GM10847 (cell line): ENCODE measurements around the gene CALD1.

Experiments used
- POLR2A ChIP-seq: IDR thresholded peaks from 2 replicates; pipeline ENCODE4 v1.6.1; 2011; ENCODE audit not compliant: insufficient read length; ENCODE audit errors: extremely low read depth

CALD1 gene

DNA sequence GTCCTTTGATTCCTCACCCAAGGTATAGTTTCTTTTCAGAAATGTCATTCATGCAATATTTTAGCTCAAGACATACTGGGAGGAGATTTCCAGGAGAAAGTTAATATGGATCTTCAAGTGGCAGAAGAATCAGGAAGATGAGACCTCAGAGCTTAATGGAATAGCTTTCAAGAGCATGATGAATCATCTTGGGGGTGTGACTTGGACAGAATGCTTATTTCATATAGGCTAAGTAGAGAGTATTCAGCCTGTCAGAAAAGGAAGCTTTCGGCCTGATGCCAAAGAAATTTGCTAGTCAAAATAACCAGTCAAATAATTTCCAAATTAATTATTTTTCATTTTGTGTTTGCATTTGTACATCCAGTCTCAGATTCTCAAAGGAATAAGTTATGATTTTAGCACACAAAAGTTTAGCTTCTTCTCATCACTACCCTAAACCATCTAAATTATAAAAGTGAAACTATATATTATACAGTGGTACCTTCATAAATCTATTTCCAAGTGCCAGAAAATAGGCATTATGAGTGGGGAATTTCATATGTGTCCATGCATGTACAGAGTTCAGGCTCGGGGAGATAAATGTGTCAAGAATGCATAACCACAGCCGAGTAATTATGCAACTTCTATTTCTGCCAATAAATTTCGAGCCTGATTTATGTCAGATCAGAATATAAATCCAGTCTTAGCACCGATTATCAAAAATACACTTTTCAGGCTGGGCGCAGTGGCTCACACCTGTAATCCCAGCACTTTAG, 27.3 kb upstream of the CALD1 start:
- TF ChIP-seq POLR2A: no peak

DNA sequence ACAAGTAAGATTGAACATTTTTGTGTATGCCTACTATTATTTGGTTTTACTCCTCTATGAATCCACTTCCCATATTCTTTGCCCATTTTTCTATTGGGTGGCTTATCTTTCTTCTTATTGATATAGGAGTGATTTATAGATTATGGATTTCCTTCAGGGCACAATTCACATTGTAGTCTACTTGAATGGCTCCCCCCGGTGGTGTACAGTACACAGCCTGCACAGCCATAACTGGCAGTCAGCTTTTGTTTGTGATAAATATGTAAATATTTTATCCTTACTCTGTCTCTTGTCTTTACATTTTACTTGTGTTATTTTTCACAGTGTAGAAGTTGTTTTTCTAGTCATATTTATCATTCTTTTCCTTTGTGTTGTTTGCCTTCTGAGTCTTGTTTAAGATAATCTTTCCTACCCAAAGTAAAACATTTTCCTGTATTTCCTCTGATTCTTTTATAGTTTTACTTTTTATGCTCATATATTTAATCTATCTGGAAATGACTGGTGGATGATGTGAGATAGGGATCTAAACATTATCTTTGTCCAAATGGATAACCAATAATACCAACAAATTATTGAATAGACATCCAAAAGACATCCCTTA, 23.9 kb upstream of the CALD1 start:
- TF ChIP-seq POLR2A: no peak

DNA sequence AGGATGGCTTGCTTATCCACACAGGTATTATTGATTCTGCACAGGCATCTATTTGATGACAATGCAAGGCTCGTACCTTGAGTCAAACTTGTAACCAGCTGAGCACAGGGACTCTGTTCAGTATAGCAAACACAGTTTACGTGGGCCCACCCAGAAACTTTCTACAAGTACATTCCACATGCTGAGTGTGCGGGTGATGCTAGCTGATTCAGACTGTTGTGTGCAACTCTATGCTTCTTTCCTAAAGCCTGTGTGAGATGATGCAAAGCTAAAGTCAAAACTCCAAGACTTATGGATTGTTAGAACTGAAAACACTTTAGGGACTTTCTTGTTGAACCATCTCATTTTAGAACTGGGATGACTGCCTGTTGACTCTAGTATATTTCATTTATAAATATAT, 21.5 kb upstream of the CALD1 start:
- TF ChIP-seq POLR2A: no peak

DNA sequence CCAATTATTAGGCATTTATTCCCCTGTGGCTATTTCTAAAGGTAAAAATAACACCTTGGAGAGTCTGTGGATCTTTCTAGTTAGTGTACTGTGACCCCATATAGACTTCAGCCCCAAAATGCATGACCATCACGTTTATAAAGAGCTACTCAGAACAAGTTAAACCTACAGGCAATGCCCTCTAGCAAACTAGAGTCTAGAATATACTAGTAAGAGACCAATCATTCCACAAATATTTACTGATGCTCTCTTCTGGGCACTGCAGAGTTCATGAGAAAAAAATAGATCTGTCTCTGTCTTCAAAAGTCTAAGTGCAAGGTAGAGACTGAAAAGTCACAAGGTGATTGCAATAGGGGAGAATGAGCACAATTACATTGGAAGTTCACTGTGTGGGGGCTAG, 20.5 kb upstream of the CALD1 start:
- TF ChIP-seq POLR2A: no peak

DNA sequence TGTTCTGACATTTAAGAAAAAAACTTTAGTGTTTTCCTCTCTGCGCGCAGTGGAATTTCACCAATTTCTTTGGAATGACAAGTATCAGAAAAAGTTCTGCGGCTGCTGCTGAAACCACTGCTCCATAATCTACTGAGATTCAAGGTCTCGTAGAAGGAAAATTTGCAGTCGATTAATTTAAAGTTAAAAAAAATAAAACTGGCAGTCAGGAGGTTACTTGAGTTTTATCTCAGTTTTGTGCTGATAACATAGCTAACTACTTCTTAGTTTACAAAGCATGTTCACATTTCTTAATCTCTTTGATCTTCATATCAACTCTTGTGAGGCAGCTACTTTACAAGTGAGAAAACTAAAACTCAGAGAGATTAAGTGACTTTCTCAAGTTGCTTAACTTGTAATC, 18.2 kb upstream of the CALD1 start:
- TF ChIP-seq POLR2A: no peak

DNA sequence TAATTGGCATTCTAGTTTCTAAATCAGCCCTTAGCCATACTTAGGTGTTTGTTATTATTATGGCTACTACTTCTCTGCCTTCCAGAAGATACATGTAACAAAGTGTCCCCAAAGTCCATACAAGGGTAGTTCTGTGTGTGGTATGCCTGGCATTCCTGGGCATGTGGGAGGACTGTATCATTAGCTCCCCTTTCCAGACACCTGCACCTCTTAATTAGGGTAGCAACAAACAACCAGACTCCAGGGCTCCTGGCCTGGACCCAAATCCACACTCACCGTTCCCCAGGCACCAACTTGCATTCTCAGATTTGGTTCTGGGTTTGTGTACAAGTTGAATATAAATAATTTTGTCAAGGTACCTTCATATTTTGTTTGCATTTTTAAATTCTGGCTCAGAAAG, 15.5 kb upstream of the CALD1 start:
- no peak for TF ChIP-seq POLR2A

DNA sequence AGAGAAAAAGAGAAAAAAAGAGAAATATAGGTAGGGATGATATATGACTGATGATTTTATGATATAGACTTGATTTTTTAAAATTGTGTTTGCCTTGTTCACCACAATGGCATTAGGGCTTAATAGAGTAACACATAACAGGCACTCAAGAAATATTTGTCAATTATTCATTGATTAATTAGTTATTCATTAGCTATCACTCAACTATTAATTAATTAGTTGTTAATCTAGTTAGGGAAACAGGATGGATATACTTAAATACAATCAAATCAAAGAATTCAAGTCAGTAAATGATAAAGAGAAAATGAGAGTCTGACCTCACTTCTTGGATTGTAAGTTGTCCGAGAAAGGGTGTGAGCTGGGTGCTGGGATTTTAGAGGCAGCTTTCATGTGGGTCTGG, 15.1 kb upstream of the CALD1 start:
- TF ChIP-seq POLR2A: no peak

DNA sequence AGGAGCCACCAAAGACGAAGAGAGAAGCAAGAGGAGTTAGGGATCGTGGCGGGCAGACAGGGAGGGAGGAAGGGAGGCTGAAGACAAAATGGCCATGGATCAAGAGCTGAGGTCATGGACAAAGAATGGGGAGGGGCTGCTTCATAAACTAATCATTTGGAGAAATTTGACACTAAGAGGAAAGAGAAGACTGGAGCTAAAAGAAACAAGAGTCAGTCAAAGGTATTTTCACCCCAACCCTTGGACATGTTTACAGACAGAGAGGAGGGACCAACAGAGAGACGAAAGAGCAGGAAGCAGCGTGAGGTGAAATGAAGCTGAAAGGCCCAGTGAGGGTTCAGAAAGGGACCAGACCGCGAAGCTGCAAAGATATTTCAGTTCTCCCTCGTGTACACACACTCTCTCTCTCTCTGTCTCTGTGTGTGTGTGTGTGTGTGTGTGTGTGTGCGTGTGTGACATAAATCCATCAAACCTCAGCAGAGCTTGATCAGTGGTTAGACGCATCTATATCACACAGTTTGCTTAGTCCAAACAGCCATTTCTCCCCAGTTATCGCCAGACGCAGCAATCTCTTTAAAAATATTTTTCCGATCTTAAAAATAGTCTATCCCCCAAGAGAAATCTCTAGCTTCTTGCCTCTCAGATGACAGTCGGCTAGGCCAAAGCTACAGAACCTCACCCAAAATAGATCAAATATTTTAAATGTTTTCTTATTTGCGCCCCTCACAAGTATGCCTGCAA, 12.5 kb upstream of the CALD1 start:
- TF ChIP-seq POLR2A: no peak

DNA sequence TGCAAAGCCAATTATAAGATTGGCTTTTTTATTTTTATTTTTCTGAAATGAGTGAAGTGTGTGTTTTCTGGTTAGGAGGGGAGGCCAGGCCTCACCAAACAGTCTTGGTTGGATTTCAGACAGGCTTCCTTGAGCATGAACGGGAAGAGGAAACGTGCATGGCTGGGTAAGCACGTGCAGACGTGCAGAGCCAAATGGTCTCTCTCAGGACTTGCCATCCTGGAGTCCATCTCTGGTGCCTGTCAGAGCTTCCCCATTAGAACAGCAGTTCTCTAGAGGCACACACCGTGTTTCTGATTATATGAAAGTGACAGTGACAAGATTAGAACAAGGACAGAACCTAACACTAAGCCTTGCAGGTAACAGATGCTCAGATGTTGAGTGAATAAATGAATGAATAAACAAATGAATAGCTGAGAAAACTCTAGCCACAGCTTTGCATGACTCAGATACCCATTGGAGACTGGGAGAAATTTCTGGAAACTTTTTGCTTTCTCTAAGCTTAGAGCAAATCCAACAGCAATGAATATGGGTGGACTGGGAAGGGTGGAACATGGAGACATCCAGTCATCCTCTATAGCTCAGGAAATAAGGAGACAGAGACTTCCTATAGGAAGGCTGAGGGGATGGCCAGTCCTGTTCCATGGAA, 11.8 kb upstream of the CALD1 start:
- no peak for TF ChIP-seq POLR2A

DNA sequence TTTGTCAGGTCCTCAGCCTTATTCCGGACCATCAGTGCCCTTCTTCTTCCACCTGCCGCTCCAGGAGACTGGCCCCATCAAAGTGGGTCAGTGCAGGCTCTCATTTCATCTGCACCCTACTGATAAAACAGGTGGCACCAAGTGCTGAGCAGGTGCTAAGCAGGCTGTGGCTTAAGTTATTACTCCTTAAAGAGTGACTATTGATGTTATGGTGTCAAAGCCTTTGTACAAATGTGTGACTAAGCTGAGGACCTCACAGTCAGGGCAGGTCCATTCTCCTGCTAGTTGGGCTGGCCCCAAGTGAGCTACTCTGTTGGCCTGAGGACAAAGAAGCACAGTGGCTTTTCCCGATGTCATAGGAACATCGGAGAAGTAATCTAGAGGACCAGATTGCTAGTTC, 11.2 kb upstream of the CALD1 start:
- TF ChIP-seq POLR2A: no peak

DNA sequence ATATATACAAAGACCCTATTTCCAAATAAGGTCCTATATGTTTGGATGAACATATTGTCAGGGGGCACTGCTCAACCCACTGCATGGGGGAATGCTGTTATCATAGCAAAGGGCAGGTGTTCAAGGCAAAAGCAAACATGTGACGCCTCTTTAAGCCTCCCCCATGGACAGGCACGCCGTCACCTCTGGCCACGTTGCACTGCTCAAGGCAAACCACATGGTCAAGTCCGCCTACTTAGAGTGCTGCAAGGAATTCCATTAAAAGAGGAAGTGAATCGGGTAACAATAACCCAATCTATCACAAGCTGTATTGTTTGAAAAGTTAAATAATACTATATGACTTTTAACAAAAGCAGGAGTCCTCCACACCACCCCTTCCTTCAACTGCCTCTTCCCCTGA, 8.8 kb upstream of the CALD1 start:
- no peak for TF ChIP-seq POLR2A

DNA sequence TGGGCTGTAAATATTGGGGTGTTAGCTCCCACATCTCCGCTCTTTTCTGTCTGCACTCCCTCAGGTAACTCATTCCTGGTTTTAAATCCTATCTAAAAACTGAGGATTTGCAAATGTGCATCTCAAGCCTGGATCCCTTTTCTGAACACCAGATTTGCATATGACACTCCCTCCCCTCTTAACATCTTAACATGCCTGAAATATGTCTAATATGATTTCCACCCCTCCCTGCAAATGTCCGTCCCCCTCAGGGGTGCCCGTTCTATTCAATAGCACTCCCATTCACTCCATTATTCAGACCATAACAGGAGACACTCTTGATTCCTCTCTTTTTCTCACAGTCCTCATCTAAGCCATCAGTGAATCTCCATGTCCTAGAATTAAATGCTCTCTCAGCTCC, 8.3 kb upstream of the CALD1 start:
- no peak for TF ChIP-seq POLR2A

DNA sequence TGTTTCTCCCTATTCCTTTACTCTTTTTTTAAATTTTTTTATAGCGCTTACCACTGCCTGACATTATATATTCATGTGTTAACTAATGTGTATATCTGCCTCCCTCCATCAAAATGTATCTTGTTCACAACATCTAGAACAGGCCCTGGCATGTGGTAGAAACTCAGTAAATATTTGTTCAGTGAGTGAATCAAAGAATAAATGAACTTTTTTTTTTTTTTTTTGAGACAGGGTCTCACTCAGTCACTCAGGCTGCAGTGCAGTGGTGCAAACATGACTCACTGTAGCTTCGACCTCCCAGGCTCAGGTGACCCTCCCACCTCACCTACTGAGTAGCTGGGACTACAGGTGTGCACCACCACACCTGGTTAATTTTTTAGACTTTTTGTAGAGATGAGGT, 7.5 kb upstream of the CALD1 start:
- no peak for TF ChIP-seq POLR2A

DNA sequence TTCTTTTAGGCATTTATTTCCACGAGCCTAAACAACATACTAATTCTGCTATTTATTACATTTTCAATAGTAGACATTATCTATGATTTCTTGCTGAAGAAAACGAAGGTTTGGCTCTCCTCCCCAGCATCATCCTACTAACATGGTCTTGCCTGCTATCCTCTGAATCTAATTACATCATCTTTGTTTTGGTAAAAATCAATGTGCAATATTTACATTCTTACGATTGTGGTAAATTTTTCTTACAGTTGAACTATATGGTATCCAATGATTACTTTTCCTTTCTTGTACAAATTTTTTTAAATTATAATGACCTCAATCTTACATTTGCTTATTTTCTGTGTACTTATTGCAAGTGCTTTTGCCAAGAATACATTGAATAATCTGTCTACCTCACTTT, 7.0 kb upstream of the CALD1 start:
- TF ChIP-seq POLR2A: no peak

DNA sequence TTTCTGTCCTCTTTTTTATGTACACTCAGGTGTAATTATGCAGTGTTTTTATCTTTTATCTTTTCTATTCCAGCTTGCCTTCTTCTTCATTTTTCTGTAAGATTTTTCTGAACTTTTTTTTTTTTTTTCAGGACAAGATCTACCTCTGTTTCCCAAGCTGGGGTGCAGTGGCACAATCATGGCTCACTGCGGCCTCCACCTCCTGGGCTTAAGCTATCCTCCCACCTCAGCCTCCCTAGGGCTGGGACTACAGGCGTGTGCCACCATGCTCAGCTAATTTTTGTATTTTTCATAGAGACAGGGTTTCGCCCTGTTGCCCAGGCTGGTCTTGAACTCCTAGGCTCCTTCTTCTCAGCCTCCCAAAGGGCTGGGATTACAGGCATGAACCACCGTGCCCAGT, 6.3 kb upstream of the CALD1 start:
- no peak for TF ChIP-seq POLR2A

DNA sequence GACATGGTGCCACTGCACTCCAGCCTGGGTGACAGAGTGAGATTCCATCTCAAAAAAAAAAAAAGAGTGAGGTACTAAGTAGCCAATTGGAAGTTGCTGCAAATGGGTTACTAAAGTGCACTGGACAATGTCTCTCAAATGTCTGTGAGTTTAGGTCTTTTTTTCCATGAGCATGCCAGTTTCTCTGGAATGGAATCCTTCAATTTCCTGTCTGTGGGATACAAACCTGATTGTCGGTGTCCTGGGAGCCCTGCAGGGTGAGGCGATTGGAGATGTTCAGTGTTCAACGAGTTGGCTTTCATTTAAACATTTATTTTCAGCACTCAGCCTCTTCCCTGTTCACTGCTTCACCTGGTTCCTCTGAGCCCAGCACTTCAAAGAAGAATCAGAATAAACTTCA, 5.3 kb upstream of the CALD1 start:
- TF ChIP-seq POLR2A: no peak
